B cell (primary cell): ENCODE data around the gene CCL17.

ENCODE experiments used
- EZH2 ChIP-seq: IDR thresholded peaks from 2 replicates; pipeline ENCODE4 v1.6.1; 2012; ENCODE audit warnings: borderline replicate concordance, low read depth, mild to moderate bottlenecking, moderate library complexity, low read length; ENCODE audit not compliant: insufficient read depth, poor library complexity, severe bottlenecking
- TF ChIP-seq, protein P1 (sequence below): fragments of 200-600 bp; IDR thresholded peaks from one replicate; pipeline ENCODE4 v1.8.0; 2022; ENCODE audit warnings: antibody characterized with exemption, mild to moderate bottlenecking

- TF ChIP-seq, protein P1, sequence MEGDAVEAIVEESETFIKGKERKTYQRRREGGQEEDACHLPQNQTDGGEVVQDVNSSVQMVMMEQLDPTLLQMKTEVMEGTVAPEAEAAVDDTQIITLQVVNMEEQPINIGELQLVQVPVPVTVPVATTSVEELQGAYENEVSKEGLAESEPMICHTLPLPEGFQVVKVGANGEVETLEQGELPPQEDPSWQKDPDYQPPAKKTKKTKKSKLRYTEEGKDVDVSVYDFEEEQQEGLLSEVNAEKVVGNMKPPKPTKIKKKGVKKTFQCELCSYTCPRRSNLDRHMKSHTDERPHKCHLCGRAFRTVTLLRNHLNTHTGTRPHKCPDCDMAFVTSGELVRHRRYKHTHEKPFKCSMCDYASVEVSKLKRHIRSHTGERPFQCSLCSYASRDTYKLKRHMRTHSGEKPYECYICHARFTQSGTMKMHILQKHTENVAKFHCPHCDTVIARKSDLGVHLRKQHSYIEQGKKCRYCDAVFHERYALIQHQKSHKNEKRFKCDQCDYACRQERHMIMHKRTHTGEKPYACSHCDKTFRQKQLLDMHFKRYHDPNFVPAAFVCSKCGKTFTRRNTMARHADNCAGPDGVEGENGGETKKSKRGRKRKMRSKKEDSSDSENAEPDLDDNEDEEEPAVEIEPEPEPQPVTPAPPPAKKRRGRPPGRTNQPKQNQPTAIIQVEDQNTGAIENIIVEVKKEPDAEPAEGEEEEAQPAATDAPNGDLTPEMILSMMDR = no peak
- no peak for TF ChIP-seq EZH2
Measured at GRCh38 chr16:57427307-57427706, 22.7 kb downstream of the CCL17 start.
